Gastrocnemius medialis (tissue), 4 donors: ENCODE results near the gene TSC22D4.

Experiments
- CTCF ChIP-seq, 5 experiments: fragments of 450-650 bp in 3 of 5; fragments of 200-600 bp in 2 of 5; sonication (generic) in 2 of 5; IDR thresholded peaks in 4 of 5; conservative IDR thresholded peaks in 1 of 5; 1 replicate in 4 of 5; 2 replicates in 1 of 5; pipeline ENCODE4 v1.5.1; 2016 to 2019; ENCODE audit warnings: antibody characterized with exemption in 5 of 5, mild to moderate bottlenecking in 3 of 5, moderate library complexity in 3 of 5
- POLR2A ChIP-seq, 2 donors: fragments of 450-650 bp; IDR thresholded peaks; one replicate each; pipeline ENCODE4 v1.6.1; 2017; ENCODE audit warnings: antibody characterized with exemption in 2 of 2, mild to moderate bottlenecking in 2 of 2, moderate library complexity in 2 of 2

- TF ChIP-seq CTCF (IDR thresholded peaks at IDR 0.05 in 4 of 5, conservative IDR thresholded peaks at IDR 0.05 in 1 of 5) (no peak), POLR2A (IDR thresholded peaks at IDR 0.05) (no peak)
These were observed 22.5 kb downstream of the TSC22D4 start for GRCh38 chr7:100456562-100456961.
